Muscle of leg (tissue), 11 donors: Measurements from ENCODE around the gene OR10A4. TPM values are rescaled to one million over a fixed set of nuclear protein-coding genes. Genes with fewer than 3 reads are reported as not detected.

Experiments
- DNase-seq: peaks from one replicate; pipeline ENCODE4 v3.0.0; 2013
- H3K27ac ChIP-seq: one replicate; pipeline ENCODE4 v1.5.1; 2013; ENCODE audit warnings: mild to moderate bottlenecking, low read length, control low read depth
- H3K27me3 ChIP-seq: one replicate; pipeline ENCODE4 v1.6.1; 2013; ENCODE audit warnings: low read length; ENCODE audit not compliant: control insufficient read depth, insufficient read depth
- H3K36me3 ChIP-seq: one replicate; pipeline ENCODE4 v1.6.1; 2013; ENCODE audit warnings: low read length; ENCODE audit not compliant: control insufficient read depth, insufficient read depth
- H3K4me1 ChIP-seq: one replicate; pipeline ENCODE4 v1.6.1; 2013; ENCODE audit warnings: low read length; ENCODE audit not compliant: control insufficient read depth, insufficient read depth
- H3K4me3 ChIP-seq: one replicate; pipeline ENCODE4 v1.5.1; 2013; ENCODE audit warnings: low read length, control low read depth
- H3K9me3 ChIP-seq: replicated peaks from 2 replicates; pipeline ENCODE4 v1.6.1; 2013; ENCODE audit warnings: low read depth, low read length; ENCODE audit not compliant: control insufficient read depth
- WGBS: methylation state at CpG from one replicate; pipeline ENCODE4 v1.1.5; 2013; ENCODE audit warnings: missing lambda C conversion rate; ENCODE audit not compliant: insufficient coverage; 5-methylcytosine and 5-hydroxymethylcytosine counted together
- polyA plus RNA-seq, 8 donors: library from polyadenylated mRNA; unstranded; fragments of 120-200 nt; gene quantifications; one replicate each; pipeline versions ENCODE4 v1.2.1 to v1.2.3, GENCODE V29; 2013; ENCODE audit warnings: inconsistent platforms in 1 of 8, low replicate concordance in 1 of 8; ENCODE audit not compliant: insufficient read length in 8 of 8, insufficient read depth in 1 of 8
- total RNA-seq: library from RNA; stranded (reverse); fragments of 120-200 nt; gene quantifications from one replicate; pipeline ENCODE4 v1.2.4, GENCODE V29; 2013

OR10A4 gene
- total and polyA plus RNA-seq, 9 donors, result not detected

GRCh38 chr11:6925007-6925577 is 48.7 kb downstream of the OR10A4 start:
- peaks cover 5% of the 10 kb centered on the region for H3K27me3 ChIP-seq
- H3K4me1 ChIP-seq, result peaks cover 5% of the 10 kb centered on the region
- no peak overlapping the region for H3K4me3 ChIP-seq
- no peak for DNase-seq
- no peaks in the 10 kb centered on the region for H3K36me3 ChIP-seq
- no peaks in the 10 kb centered on the region for H3K9me3 ChIP-seq
- no peak overlapping the region for H3K27ac ChIP-seq

GRCh38 chr11:6925636-6926207 is 49.3 kb downstream of the OR10A4 start:
- Histone ChIP-seq H3K4me1 (peaks cover 5% of the 10 kb centered on the region), H3K9me3 (no peaks in the 10 kb centered on the region), H3K27me3 (peaks cover 5% of the 10 kb centered on the region), H3K36me3 (no peaks in the 10 kb centered on the region), H3K4me3 (peak overlapping the region; percentile 58), H3K27ac (peak overlapping the region; percentile 24)
- 73% methylated on average over 1 of the region's 2 CpGs for WGBS
- DNase-seq, result peak; percentile 26

GRCh38 chr11:6926208-6927029 is 50.0 kb downstream of the OR10A4 start, which contains the start of gene ZNF215:
Gene ZNF215, plus strand, starts transcription at chr11:6926426. Its CDS starts 5,847 bp downstream, at chr11:6932273.
- peak; percentile 87 for DNase-seq
- Histone ChIP-seq H3K27ac (peak within 1 kb of the TSS; percentile 45), H3K36me3 (no peaks in the 10 kb centered on the region), H3K4me1 (peaks cover 5% of the 10 kb centered on the region), H3K27me3 (peaks cover 5% of the 10 kb centered on the region), H3K4me3 (peak within 1 kb of the TSS; percentile 58), H3K9me3 (no peaks in the 10 kb centered on the region)
- WGBS, result under 1% methylated on average over 55 of the region's 61 CpGs

GRCh38 chr11:6927030-6927617 is 50.7 kb downstream of the OR10A4 start:
- no peak overlapping the region for H3K27ac ChIP-seq

More at GRCh38 chr11:6927030-6927617, 50.7 kb downstream of the OR10A4 start:
- 21% methylated on average over 6 of the region's 11 CpGs for WGBS
- Histone ChIP-seq H3K4me1 (peaks cover 5% of the 10 kb centered on the region), H3K4me3 (peak overlapping the region; percentile 58), H3K27me3 (peaks cover 5% of the 10 kb centered on the region), H3K9me3 (no peaks in the 10 kb centered on the region), H3K36me3 (no peaks in the 10 kb centered on the region)
- DNase-seq, result no peak

Other genes starting within 250 kb of the OR10A4 start
- 36.3 TPM for gene DCHS1, start 220.8 kb upstream of the OR10A4 start, total RNA-seq
- 10 to 100 TPM; 30.7 to 69.3 (median 51.0) TPM for gene DCHS1, start 220.8 kb upstream of the OR10A4 start, polyA plus RNA-seq
- gene MRPL17, start 193.3 kb upstream of the OR10A4 start, total RNA-seq, result 37.2 TPM
- 10 to 100 TPM; 63.5 to 86.7 (median 71.7) TPM for gene MRPL17, start 193.3 kb upstream of the OR10A4 start, polyA plus RNA-seq
- gene OR2AG2, start 104.6 kb upstream of the OR10A4 start, total RNA-seq, result 0.04 TPM
- under 1 TPM in 3 of 8 donors, not detected in 5; 0.04 to 0.05 (median 0.04) TPM for gene OR2AG2, start 104.6 kb upstream of the OR10A4 start, polyA plus RNA-seq
- gene OR2AG1, start 93.6 kb upstream of the OR10A4 start, total RNA-seq, result not detected
- gene OR2AG1, start 93.6 kb upstream of the OR10A4 start, polyA plus RNA-seq, result under 1 TPM in 4 of 8 donors, not detected in 4; 0.04 to 0.05 (median 0.05) TPM
- gene OR6A2, start 76.9 kb upstream of the OR10A4 start, total RNA-seq, result 0.04 TPM
- under 1 TPM in 1 of 8 donors, not detected in 7; 0.04 TPM for gene OR6A2, start 76.9 kb upstream of the OR10A4 start, polyA plus RNA-seq
- not detected for gene OR10A5, start 30.9 kb upstream of the OR10A4 start, total RNA-seq
- gene OR10A5, start 30.9 kb upstream of the OR10A4 start, polyA plus RNA-seq, result not detected
- gene OR10A2, start 13.6 kb upstream of the OR10A4 start, total RNA-seq, result not detected
- not detected for gene OR10A2, start 13.6 kb upstream of the OR10A4 start, polyA plus RNA-seq
- gene OR2D2, start 15.9 kb downstream of the OR10A4 start, total RNA-seq, result not detected
- gene OR2D2, start 15.9 kb downstream of the OR10A4 start, polyA plus RNA-seq, result not detected
- not detected for gene OR2D3, start 44.4 kb downstream of the OR10A4 start, total RNA-seq
- gene OR2D3, start 44.4 kb downstream of the OR10A4 start, polyA plus RNA-seq, result not detected
- 0.89 TPM for gene ZNF215, start 49.8 kb downstream of the OR10A4 start, total RNA-seq
- 1 to 10 TPM in 6 of 8 donors, under 1 TPM in 2; 0.88 to 1.6 (median 1.2) TPM for gene ZNF215, start 49.8 kb downstream of the OR10A4 start, polyA plus RNA-seq
- gene ZNF214, start 143.7 kb downstream of the OR10A4 start, total RNA-seq, result 3.4 TPM
- 1 to 10 TPM; 1.5 to 2.7 (median 2.2) TPM for gene ZNF214, start 143.7 kb downstream of the OR10A4 start, polyA plus RNA-seq
- gene NLRP14, start 143.9 kb downstream of the OR10A4 start, total RNA-seq, result 0.04 TPM
- under 1 TPM in 7 of 8 donors, not detected in 1; 0.04 to 0.07 (median 0.05) TPM for gene NLRP14, start 143.9 kb downstream of the OR10A4 start, polyA plus RNA-seq
- gene RBMXL2, start 212.4 kb downstream of the OR10A4 start, total RNA-seq, result 0.04 TPM
- gene RBMXL2, start 212.4 kb downstream of the OR10A4 start, polyA plus RNA-seq, result under 1 TPM in 1 of 8 donors, not detected in 7; 0.06 TPM